Endothelial cell of umbilical vein (primary cell): Measurements from ENCODE around the gene NXN. TPM values are rescaled to one million over a fixed set of nuclear protein-coding genes. Genes with fewer than 3 reads are reported as not detected.

Source experiments
- BruUV-seq: library from RNA; stranded (reverse); fragments of 400-500 nt; replicated peaks from 2 replicates; lab custom pipeline; 2021; lab: Mats Ljungman, UMichigan
- CTCF ChIA-PET: fragments of 300-600, 350-600 bp; sonication (Branson Sonifier 250); formaldehyde crosslinking; loops from one replicate; lab custom pipeline; 2021; ENCODE audit warnings: antibody characterized with exemption, inconsistent platforms; lab: Charles Lee
- POLR2A ChIA-PET: fragments of 300-600, 350-600 bp; sonication (Branson Sonifier 250); formaldehyde crosslinking; loops from one replicate; lab custom pipeline; 2021; ENCODE audit warnings: antibody characterized with exemption, inconsistent platforms; lab: Charles Lee
- DNase-seq: peaks from one replicate; pipeline ENCODE4 v3.0.0-alpha.2; 2011; ENCODE audit warnings: low read depth, low spot score
- FAIRE-seq: peaks from 2 replicates; lab custom pipeline; 2011; peaks lifted over from hg19 to GRCh38; lab: Jason Lieb, UNC
- H2AFZ ChIP-seq: 2 replicates; pipeline ENCODE4 v1.6.0; 2012; ENCODE audit warnings: low read depth, low read length, control low read depth, inconsistent platforms
- H3K27ac ChIP-seq: 2 replicates; pipeline ENCODE4 v1.5.1; 2011; ENCODE audit warnings: low read depth, mild to moderate bottlenecking, control low read depth, low read length, moderate library complexity; ENCODE audit not compliant: insufficient read depth
- H3K27me3 ChIP-seq, 2 experiments: 2 replicates each; pipeline versions ENCODE4 v1.6.0 to v1.6.1; 2011; ENCODE audit warnings: low read length in 2 of 2, mixed read lengths in 1 of 2; ENCODE audit not compliant: control insufficient read depth in 2 of 2, insufficient read depth in 2 of 2
- H3K36me3 ChIP-seq, 2 experiments: 2 replicates in 1 of 2; 3 replicates in 1 of 2; pipeline ENCODE4 v1.5.1; 2011; ENCODE audit warnings: low read length in 2 of 2, mild to moderate bottlenecking in 1 of 2, moderate library complexity in 1 of 2; ENCODE audit not compliant: control insufficient read depth in 2 of 2, insufficient read depth in 2 of 2; ENCODE audit errors: extremely low read depth in 1 of 2
- H3K4me1 ChIP-seq: 3 replicates; pipeline ENCODE4 v1.5.1; 2011; ENCODE audit warnings: mild to moderate bottlenecking, low read length; ENCODE audit not compliant: control insufficient read depth, insufficient read depth; ENCODE audit errors: extremely low read depth
- H3K4me2 ChIP-seq: 2 replicates; pipeline ENCODE4 v1.6.1; 2011; ENCODE audit warnings: low read length, control low read depth, mixed read lengths; ENCODE audit not compliant: insufficient read depth
- H3K4me3 ChIP-seq, 3 experiments: fragments of 200-600 bp in 1 of 3; sonication (generic), shearing (Covaris generic) in 1 of 3; replicated peaks in 1 of 3; 2 replicates each; pipeline ENCODE4 v1.5.1; 2011 to 2016; ENCODE audit warnings: control low read depth in 3 of 3, low read length in 3 of 3, mild to moderate bottlenecking in 2 of 3, inconsistent platforms in 1 of 3, low read depth in 1 of 3, moderate library complexity in 1 of 3; ENCODE audit not compliant: insufficient read depth in 1 of 3
- H3K79me2 ChIP-seq: 2 replicates; pipeline ENCODE4 v1.6.0; 2012; ENCODE audit warnings: low read length, inconsistent platforms; ENCODE audit not compliant: control insufficient read depth, insufficient read depth
- H3K9ac ChIP-seq: replicated peaks from 2 replicates; pipeline ENCODE3; 2011; ENCODE audit warnings: low read length, control low read depth; ENCODE audit not compliant: insufficient read depth; ENCODE audit errors: extremely low read depth
- H3K9me1 ChIP-seq: replicated peaks from 3 replicates; pipeline ENCODE4 v1.6.0; 2011; ENCODE audit warnings: mild to moderate bottlenecking, low read length; ENCODE audit not compliant: control insufficient read depth, insufficient read depth; ENCODE audit errors: extremely low read depth
- H3K9me3 ChIP-seq: replicated peaks from 2 replicates; pipeline ENCODE4 v1.5.1; 2012; ENCODE audit warnings: low read length, inconsistent platforms; ENCODE audit not compliant: control insufficient read depth, insufficient read depth
- H4K20me1 ChIP-seq: replicated peaks from 2 replicates; pipeline ENCODE3; 2011; ENCODE audit warnings: mild to moderate bottlenecking, low read length; ENCODE audit not compliant: control insufficient read depth, insufficient read depth; ENCODE audit errors: extremely low read depth
- EZH2 ChIP-seq: IDR thresholded peaks from 2 replicates; pipeline ENCODE4 v1.6.1; 2012; ENCODE audit warnings: borderline replicate concordance, low read depth, mild to moderate bottlenecking, moderate library complexity, low read length, inconsistent platforms; ENCODE audit not compliant: severe bottlenecking
- FOS ChIP-seq: IDR thresholded peaks from 2 replicates; pipeline ENCODE4 v1.6.1; 2011; ENCODE audit warnings: mild to moderate bottlenecking, low read length, moderate library complexity, borderline replicate concordance; ENCODE audit not compliant: insufficient read depth
- GATA2 ChIP-seq: IDR thresholded peaks from 2 replicates; pipeline ENCODE4 v1.7.0; 2011; ENCODE audit warnings: low read depth, mild to moderate bottlenecking, moderate library complexity, mixed read lengths, low read length; ENCODE audit not compliant: insufficient read length, insufficient read depth
- JUN ChIP-seq: IDR thresholded peaks from 2 replicates; pipeline ENCODE4 v1.6.1; 2011; ENCODE audit warnings: borderline replicate concordance, low read depth; ENCODE audit not compliant: insufficient read length, insufficient read depth
- MYC ChIP-seq: IDR thresholded peaks from one replicate; pipeline ENCODE4 v1.6.1; 2011; ENCODE audit warnings: mild to moderate bottlenecking, low read depth, low read length
- POLR2A ChIP-seq: IDR thresholded peaks from 2 replicates; pipeline ENCODE4 v1.6.1; 2012; ENCODE audit warnings: low read depth, mild to moderate bottlenecking, control low read depth, low read length
- POLR2AphosphoS5 ChIP-seq: IDR thresholded peaks from 2 replicates; pipeline ENCODE4 v1.6.1; 2012; ENCODE audit warnings: low read depth, mild to moderate bottlenecking, control low read depth, low read length, moderate library complexity; ENCODE audit not compliant: insufficient read depth
- dilution Hi-C: fragments of 300-500 bp; cut with MboI; formaldehyde crosslinking; loops from one replicate; pipeline ENCODE4 v1.15.0; 2019; ENCODE audit warnings: low sequenced_read_pairs; ENCODE audit not compliant: extremely low pct_ligation_motif_present
- intact Hi-C: fragments of 100-400 bp; cut with micrococcal nuclease; formaldehyde crosslinking; loops from one replicate; pipeline ENCODE4 v1.10.0; 2022
- polyA plus RNA-seq, 4 experiments: library from polyadenylated mRNA; depleted of rRNA in 3 of 4; stranded (reverse) in 3 of 4; unstranded in 1 of 4; fragments of >200 nt; gene quantifications; 2 replicates each; pipeline versions ENCODE4 v1.2.1 to v1.2.3, GENCODE V29; 2011 to 2012; ENCODE audit warnings: missing spikeins in 1 of 4
- total RNA-seq: library from RNA; stranded (reverse); gene quantifications from 2 replicates; pipeline ENCODE4 v1.2.3, GENCODE V29; 2021
- TF ChIP-seq, protein P1 (sequence below), 2 donors: IDR thresholded peaks; 1 replicate in 1 of 2; 2 replicates in 1 of 2; pipeline ENCODE4 v1.5.1; 2011; ENCODE audit warnings: low read length in 2 of 2, mild to moderate bottlenecking in 2 of 2, moderate library complexity in 2 of 2, control low read depth in 1 of 2, inconsistent platforms in 1 of 2, low read depth in 1 of 2; ENCODE audit not compliant: insufficient read depth in 1 of 2; ENCODE audit errors: extremely low read depth in 1 of 2

Gene NXN
- total and polyA plus RNA-seq, 2 donors (not counting 3 experiments of a cell fraction or from before 2014, with no cell fraction given): 69.5 to 77.3 TPM

- FAIRE-seq: no peak
- TF ChIP-seq, protein P1, sequence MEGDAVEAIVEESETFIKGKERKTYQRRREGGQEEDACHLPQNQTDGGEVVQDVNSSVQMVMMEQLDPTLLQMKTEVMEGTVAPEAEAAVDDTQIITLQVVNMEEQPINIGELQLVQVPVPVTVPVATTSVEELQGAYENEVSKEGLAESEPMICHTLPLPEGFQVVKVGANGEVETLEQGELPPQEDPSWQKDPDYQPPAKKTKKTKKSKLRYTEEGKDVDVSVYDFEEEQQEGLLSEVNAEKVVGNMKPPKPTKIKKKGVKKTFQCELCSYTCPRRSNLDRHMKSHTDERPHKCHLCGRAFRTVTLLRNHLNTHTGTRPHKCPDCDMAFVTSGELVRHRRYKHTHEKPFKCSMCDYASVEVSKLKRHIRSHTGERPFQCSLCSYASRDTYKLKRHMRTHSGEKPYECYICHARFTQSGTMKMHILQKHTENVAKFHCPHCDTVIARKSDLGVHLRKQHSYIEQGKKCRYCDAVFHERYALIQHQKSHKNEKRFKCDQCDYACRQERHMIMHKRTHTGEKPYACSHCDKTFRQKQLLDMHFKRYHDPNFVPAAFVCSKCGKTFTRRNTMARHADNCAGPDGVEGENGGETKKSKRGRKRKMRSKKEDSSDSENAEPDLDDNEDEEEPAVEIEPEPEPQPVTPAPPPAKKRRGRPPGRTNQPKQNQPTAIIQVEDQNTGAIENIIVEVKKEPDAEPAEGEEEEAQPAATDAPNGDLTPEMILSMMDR (IDR thresholded peaks at IDR 0.05; ENCODE audit: extremely low read depth in 1 of 2, insufficient read depth in 1 of 2, low read depth in 1 of 2, low read length in 2 of 2): no peak
- TF ChIP-seq FOS (no peak), EZH2 (no peak), GATA2 (no peak), MYC (no peak), POLR2AphosphoS5 (no peak), JUN (no peak), POLR2A (no peak)
- H3K27ac ChIP-seq: no peak overlapping the region
- intact Hi-C loops (no loop called here), dilution Hi-C loops (no loop called here)
- H4K20me1 ChIP-seq: no peaks in the 10 kb centered on the region
- no peaks in the 10 kb centered on the region for H3K79me2 ChIP-seq
- H3K4me1 ChIP-seq: peaks cover 20% of the 10 kb centered on the region
- no peak for DNase-seq
- H3K4me3 ChIP-seq: no peak overlapping the region
- no peak overlapping the region for H3K4me2 ChIP-seq
- no peak overlapping the region for H3K9ac ChIP-seq
- no peaks in the 10 kb centered on the region for H3K27me3 ChIP-seq
- CTCF ChIA-PET: interaction anchor here (0.8 to 6.3 kb wide), 4 partner anchors 40 to 179 kb away, joined by 3 to 224 read pairs (median 22); partner anchors contain the start of gene NXN
- POLR2A ChIA-PET: no interaction called here
- BruUV-seq: no TSS peak
- H3K9me1 ChIP-seq: no peaks in the 10 kb centered on the region
- no peaks in the 10 kb centered on the region for H3K9me3 ChIP-seq
- H2AFZ ChIP-seq: no peak overlapping the region
- H3K36me3 ChIP-seq: no peaks in the 10 kb centered on the region
Measured at GRCh38 chr17:877630-878029, 101.9 kb downstream of the NXN start.
